ENCODE measurements around the gene ACTRT2.

ACTRT2 gene

DNA sequence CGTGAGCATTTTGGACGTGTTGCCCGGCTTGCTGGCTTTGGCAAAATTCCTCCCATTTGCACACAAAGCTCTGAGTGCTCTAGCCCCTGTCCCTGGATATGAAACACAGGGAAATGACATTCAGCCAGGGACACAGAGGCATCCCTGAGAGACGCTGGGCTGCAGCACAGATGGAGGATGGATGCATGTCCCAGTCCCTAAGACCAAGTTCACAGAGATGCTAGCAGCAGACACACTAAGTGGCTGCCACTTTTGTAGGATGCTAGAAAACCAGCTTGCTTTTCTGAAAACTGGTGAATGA, 12.5 kb downstream of the ACTRT2 start:
- DNase-seq = no peak

DNA sequence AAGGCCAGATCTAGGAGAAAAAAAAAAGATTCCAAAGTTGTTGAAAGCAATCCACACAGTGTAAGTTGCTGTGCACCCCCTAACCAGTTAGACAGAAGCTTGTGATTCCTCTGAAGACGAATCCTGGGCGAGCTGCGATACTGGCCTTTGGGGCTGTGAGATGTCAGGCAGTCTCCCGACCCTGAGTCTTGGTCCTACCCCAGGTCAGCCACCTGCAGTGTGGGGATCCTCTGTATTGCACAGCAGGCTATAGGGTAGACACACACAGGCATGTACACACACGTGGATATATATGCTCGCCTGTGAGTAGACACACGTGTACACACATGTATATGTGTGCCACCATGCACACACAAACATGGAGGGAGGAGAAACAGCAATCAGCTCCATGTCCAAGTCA, 12.9 kb downstream of the ACTRT2 start:
- no peak for DNase-seq

DNA sequence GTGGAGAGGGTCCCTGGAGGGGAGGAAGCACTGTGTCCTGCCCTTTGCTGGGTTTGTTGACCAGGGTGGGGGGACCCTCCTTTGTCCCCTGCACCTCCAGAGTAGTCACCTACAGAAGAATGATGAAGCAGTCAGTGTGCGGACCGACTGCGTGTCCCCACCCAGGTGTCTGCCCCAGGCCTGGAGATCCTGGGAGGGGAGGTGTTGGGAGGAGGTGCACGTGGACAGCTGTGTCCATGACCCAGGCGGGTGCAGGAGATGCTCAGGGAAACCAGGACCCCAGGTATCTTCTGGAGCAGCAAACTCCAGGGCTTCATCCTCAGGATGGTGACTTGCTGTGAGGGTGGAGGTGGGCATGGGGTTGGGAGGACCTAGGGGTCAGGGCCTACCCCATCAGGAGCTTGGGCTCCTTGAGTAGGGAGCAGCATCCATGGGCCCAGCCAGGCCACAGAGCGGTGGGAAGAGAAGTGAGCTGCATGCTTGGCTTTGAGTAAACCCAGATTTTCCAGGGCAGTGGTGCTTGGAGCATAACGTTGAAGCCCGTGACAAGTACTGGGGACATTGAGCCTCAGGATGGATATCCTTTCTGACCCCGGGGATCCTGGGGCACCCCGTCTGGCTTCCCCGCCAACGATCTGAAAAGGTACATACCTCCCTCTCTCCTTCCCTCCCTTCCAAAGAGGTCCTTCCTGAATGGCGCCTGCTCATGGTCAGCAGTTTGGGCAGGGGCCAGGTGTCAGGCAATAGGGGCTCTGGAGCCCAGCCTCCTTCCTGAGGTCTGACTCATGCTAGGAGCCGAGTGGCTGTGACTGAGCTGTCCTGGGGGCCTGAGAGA, 13.7 kb downstream of the ACTRT2 start:
- DNase-seq = no peak

DNA sequence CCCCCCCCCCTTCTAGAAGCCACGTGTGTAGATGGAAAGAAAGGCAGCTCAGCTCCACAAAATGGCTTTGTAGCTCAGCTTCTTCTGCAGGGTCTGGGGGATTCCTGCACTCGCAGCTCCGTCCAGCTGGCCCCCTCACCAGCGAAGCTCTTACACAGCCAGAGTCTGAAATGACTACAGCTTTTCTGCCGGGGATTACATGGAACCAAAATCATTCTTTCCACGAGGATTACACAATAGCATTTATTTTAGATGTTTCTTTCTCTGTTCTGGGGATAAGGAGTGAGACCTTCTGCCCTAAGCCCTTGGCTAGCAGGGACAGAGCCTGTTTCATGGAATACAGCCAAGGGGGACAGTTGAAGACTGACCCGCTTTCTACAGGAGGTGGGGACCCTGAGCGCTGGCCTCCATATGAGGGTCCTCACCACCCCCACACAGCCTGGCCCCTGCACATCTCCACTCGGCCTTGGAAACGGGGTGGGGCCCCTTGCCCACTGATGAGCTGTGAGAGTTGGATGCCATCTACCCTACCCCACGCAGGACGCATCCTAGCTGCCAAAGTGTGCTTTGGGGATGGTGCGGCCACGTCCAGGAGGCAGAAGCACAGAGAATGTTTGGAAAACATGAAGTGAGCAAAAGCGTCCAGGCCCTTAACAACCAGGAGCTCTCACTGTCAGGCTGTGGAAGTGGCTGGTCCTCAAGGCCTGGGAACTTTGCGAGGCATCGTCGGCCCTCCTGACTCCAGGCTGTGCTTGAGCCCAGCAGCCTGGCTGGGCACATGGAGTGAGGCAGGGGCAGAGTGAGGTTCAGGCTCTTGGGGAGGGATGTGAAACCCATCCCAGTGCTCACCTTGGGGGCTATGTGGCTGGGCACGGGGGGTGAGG, 14.5 kb downstream of the ACTRT2 start:
- DNase-seq = no peak

DNA sequence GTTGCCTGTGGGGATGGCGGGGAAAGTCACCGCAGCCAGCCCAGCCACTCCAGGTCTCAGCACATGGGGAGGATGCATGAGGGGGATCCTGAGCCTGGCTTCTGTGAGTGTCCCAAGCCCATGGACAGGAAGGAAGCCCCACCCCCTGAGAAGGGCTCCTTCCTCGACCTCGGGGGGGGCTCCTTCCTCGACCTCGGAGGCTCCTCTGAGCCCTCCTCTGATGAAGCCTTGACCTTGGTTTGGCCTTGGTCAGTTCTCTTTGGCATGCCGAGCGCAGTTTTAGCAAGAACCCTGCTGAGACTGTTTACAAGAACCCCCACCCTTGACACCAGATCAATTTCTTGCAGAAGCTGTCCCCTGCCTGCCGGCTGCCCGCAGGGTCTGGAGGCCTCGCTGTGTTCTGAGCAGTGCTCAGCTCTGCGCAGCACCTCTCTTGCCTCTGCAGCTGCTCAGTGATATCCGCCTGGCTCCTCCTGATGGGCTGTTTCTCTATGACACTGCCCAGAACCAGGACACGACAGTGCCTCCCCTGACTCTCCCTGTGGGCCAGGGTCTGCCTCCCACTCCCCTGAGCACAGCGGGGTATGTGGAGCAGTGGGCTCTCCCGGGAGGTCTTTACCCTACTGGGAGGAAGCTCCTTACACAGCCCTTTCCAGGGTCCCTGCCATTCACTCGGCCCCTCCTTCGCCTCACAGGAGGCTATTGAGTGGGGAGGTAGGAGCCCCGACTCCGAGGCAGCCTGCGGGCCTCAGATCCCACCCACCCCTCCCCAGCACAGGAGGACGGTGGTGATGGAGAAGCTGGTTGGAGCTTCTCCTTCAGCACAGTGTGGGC, 15.4 kb downstream of the ACTRT2 start:
- no peak for DNase-seq

DNA sequence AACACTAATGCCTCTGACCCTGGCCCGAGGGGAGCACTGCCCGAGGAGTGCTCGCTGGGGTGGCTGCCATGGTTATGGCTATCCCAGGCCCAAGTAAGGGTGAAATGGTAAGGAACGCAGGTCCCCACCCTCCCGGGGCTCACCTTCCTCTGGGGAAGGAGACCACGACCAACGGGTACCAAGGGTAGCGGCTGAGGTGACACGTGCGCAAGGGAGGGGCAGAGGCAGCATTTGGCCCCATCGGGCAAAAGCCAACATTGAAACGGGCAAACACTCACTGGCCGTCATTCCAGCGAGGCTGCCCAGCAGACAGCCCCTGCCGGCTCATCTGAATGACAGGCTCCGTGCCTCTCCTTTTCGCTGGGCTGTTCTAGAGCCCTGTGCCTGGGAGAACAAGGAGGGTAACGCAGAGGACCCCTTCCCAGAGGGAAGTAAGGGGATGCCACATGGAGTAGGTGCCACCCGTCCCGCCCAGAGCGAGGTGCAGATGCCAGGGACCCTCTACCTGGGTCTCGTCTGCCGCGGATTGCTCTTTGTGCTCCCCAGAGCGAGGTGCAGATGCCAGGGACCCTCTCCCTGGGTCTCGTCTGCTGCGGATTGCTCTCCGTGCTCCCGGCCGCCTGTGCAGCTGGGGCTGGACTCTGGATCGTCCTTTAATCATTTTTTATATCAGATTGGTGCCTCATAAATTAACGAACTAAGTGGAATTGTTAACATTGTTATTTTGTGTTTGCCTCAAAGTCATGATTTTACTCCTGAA, 16.2 kb downstream of the ACTRT2 start:
- no peak for DNase-seq

DNA sequence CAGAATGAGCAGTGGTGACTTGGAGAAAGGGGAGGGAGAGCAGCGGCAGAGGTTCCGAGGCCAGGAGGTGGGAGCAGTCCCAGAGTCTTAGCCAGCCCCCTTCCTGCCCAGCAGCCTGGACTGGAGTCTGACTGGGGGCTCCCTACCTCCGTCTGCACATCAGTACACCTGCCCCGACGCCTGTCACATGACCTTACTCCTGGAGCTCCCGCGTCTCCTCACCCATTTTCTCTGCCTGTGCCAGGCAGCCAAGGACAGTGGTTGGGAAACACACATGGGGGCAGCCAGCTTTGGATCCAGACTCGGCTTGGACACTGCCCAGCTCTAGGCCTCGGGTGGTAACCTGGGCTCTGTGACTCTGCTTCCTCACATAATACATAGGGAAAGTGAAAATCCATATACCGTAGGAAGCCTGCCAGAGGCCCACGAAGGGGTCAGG, 16.9 kb downstream of the ACTRT2 start:
- DNase-seq = no peak

DNA sequence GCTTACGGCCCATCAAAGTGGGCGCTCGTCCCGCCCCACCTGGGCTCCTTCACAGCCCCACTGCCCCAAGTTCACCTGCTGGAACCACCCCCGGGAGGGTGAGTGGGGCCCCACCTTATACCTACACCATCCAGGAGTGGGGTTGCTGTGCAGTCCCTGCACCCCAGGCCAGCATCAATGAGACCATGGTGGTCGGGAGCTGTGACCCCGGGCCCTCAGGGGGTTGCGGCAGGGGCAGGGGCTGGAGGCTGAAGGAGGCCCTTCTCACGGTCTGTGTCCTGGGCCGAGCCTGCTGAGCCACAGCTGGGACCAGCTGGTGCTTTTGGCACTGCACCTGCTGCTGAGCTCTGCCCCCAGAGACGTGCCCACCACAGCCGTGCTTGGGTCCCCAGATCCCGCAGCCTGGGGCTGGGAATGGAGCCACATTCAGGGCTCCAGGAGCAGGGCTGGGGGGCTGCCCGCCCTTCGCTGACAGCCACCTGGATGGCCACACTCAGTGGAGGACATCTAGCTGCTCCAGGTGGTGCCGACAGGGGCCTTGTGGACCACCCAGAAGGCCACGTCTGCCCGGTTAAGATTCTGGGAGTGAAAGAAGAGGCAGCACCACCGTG, 17.4 kb downstream of the ACTRT2 start:
- no peak for DNase-seq

DNA sequence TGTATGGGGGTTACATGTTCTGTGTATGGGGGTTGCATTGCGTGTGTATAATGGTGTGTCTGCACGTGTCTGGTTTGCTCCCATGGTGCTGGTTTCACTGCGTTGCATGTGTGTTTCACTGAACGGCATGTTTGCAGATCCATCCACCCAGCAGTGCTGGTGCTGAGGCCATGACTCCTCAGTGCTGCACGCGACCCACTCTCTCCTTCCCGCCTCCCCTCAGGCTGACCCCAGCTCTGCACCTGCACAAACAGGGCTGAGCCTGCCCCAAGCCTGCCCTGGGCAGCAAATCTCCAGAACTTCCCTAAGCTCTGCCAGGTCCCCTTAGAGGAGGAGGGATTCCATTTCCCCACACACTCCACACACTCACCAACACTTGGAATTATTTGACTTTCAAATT, 18.7 kb downstream of the ACTRT2 start:
- no peak for DNase-seq

DNA sequence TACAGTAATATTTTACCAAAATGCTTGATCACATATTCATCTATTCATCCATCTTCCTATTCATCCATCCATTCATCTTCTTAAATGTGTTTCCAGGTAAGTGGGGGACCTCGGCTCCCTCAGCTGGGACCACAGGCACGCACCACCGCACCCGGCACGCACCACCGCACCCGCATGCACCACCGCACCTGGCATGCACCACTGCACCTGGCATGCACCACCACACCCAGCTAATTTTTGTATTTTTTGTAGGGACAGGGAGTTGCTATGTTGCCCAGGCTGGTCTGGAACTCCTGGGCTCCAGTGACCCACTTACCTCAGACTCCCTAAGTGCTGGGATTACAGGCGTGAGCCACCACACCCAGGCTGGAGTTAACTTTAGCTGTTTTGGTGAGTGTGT, 21.2 kb downstream of the ACTRT2 start:
- DNase-seq = no peak

DNA sequence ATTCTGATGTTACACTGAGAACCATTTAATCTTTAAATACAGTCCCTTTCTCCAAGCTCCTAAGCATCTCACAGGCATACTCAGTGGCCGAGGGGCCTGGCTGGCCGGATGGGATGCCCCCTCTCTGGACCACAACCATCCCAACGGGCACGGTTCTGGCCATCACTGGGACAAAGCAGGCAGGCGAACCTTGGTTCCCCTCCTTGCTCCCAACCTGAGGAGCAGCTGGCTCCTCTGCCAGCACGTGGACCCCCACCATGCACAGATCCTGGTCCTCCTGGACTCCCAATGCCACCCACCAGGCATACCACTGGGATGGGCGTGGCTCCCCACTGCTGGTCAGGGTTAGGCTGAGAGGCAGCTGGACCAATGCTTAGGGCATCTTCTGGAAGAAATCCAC, 27.9 kb downstream of the ACTRT2 start:
- no peak for DNase-seq

DNA sequence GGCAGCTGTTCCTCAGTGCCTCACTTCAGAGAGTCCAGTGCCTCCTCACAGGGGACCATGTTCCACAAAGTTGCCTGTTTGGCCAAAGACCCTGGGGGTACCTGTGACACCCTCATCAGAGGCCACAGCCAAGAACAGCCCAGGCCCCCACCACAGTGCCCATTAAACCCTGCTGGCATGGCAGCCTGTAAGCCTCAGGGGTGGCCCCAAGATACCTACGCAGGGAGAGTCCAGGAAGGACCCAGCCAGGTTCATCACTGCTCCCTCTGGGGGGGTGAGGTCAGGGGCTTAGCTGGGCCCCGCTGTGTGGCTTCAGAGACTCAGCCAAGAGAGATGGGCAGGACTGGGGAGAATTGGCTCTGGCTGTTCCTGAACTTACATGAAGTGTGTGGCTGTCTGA, 28.6 kb downstream of the ACTRT2 start:
- no peak for DNase-seq

DNA sequence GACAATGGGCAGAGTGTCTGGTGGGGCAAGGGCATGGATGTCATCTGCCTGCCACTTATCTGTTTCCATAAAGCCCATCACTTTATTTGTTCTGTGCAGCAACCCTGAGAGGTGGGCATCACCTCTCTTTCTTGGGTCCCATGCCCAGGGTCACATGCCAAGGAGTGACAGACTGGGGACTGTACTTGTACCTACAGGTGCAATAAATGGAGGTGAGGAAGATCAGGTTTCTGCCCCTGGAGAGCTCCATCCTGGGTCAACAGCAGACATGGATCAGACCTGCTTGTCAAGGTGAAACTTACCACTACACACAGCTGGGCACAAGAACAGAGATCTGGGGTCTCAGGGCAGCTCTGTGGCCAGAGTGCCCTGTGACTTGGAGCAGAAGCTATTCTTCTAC, 29.3 kb downstream of the ACTRT2 start:
- DNase-seq = no peak

DNA sequence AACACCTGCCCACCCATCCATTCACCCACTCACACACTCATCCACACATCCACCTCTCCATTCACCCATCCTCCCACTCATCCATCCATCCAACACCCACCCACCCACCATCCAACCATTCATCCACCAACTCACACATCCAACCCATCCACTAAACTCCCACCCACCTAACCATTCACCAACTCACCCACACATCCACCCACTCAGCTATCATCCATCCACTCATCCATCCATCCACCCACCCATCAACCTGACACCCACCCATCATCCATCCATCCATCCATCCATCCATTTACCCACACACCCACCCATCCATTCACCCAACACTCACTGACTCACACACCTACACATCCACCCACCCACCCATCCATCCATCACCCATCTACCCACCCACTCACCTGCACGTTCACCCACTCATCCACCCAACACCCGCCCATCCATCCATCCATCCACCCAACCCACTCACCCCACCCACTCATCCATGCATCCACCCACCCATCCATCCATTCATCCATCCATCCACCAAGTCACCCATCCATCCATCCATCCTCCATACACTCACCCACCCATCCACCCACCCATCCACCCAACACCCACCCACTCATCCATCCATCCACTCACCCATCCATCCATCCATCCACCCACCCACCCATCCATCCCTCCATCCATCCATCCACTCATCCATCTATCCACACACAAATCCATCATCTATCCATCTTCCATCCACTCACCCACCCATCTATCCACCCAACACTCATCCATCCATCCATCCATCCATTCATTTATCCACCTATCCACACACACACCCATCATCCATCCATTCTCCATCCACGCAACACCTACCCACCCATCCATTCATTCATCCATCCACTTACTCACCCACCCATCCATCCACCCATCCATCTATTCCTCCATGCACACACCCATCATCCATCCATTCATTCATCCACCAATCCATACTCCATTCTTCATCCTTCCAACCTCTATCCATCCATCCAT, 30.3 kb downstream of the ACTRT2 start:
- DNase-seq = no peak

DNA sequence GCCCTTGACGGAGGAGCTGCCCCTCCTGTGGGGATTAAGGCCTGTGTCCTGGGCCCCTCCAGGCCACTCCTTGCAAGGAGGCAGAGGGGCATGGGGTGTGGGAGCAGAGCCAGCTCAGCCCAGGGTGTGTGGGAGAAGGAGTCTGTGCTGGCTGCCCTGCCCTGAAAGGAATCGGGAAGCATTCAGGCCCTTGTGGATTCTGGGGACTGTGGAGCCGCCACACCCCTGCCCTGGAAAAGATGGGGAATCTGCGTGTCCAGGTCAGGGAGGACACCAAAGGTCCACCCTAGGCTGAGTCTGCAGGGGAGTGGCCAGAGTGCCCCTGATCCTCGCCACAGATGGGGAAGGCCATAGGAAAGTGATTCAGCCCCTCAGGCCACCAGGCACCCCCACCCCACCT, 31.2 kb downstream of the ACTRT2 start:
- DNase-seq = no peak

DNA sequence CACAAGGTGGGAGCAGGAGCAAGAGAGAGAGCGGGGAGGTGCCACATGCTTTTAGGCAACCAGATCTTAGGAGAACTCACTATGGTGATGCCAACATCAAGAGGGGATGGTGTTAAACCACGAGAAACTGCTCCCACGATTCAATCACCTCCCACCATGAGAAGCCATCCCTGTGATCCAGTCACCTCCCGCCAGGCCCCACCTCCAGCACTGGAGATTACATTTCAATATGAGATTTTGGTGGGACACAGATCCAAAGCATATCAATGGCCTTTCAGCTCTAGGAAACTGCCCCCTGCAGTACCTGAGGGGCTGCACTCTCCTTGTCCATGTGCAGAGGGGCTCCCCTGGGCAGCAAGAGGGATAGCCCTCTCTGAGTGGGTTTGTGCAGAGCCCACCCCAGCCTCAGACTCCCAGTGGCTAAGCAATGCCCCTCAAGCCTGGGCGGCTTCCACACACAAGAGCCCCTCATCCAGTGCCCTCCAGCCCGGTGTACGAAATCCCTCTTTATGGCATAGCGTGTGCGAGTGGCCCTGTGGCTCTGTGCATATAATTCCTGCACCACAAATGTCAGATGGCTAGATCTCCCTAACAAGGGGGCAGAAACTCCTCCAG, 32.2 kb downstream of the ACTRT2 start:
- DNase-seq = no peak

DNA sequence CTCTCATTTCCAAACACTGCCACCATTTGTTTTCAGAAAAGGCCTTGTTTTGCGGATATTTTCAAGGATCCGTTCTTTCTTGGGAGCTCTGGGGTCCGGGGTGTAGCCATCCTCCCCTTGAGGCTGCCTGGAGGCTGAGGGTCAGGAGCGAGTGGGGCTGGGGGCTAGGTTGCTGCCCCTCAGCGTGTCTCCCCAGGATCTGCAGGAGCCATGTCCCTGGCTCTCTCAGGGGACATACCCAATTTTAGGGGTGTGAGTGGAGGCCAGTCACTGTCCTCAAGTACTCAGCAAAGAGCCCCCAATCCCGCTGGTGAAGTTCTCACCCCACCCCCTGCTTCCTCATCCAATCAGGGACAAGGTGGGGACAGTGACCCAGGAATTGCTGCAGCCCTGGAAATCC, 32.7 kb downstream of the ACTRT2 start:
- no peak for DNase-seq

DNA sequence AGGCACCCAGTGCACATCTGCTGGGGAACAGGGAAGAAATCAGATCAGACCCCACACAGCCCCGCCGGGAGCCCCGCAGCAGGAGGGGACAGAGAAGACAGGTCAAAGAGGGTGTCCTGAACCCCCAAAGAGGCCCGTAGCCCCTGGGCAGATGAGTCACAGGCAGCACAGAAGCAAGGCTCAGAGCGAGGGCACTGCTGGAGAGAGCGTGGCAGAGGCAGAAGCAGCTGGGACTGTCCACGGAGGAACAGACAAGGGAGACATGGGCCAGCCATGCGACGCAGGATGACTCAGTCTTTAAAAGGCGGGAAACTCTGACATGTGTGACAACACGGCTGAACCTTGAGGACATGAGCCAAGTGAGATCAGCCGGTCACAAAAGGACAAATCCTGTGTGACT, 33.2 kb downstream of the ACTRT2 start:
- DNase-seq = no peak

DNA sequence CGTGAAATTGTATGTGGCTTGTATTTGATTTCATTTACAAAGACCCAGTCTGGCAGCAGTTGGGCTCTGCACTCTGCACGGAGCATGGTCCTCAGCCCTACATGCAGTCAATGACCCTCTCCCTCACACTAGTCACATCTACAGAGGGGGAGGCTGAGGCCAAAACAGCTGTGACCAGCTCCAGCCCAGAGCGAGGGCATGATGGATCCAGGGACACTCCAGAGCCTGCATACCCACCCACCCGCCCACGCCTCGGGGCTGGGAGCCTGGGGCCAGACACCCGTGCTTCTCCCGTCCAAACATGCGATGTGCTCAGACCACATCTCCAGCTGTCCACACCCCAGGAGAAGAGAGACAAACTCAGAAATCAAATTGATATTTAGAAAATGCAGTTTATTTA, 33.8 kb downstream of the ACTRT2 start:
- no peak for DNase-seq

DNA sequence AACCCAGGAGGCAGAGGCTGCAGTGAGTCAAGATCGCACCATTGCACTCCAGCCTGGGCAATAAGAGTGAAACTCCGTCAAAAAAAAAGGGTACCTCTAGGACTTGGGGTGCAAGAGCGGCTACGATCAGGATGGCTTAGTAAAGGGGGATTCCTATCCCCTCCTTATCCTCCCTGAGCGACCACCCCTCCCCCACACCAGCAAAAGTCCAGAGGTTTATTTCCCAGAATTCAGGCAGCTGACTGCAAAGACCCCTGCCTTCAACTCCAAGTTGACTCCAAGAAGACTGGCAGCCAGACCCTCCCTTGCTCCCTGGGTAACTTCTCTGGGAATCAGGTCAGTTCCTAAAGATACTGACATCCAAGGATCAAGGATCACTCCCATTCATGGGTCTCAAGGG, 35.4 kb downstream of the ACTRT2 start:
- no peak for DNase-seq
